K562 (cell line): ENCODE measurements around the gene IMMP2L. TPM values are rescaled to one million over a fixed set of nuclear protein-coding genes. Genes with fewer than 3 reads are reported as not detected.

Experiments
- MGA ChIP-seq: fragments of 450-650 bp; IDR thresholded peaks from 2 replicates; pipeline ENCODE4 v1.6.1; 2016; ENCODE audit warnings: mild to moderate bottlenecking, moderate library complexity
- PBX2 ChIP-seq, 2 experiments: IDR thresholded peaks in 1 of 2; conservative IDR thresholded peaks in 1 of 2; 2 replicates each; pipeline ENCODE4 v1.6.1; 2016; ENCODE audit warnings: low read depth in 2 of 2, mild to moderate bottlenecking in 1 of 2, missing compliant biosample characterization in 1 of 2, missing genetic modification characterization in 1 of 2, moderate library complexity in 1 of 2
- RBM17 ChIP-seq: fragments of 200-400 bp; formaldehyde crosslinking; IDR thresholded peaks from 2 replicates; pipeline ENCODE4 v1.6.1; 2017; ENCODE audit warnings: low read depth, mild to moderate bottlenecking, low read length, borderline replicate concordance
- TCF7 ChIP-seq: sonication (generic); IDR thresholded peaks from 2 replicates; pipeline ENCODE4 v1.6.1; 2016; ENCODE audit warnings: antibody characterized with exemption, borderline replicate concordance
- ZMIZ1 ChIP-seq, 2 experiments: fragments of 150-350 bp in 1 of 2; IDR thresholded peaks; 2 replicates each; pipeline ENCODE4 v1.6.1; 2012 to 2016; ENCODE audit warnings: low read depth in 2 of 2, low read length in 2 of 2, mild to moderate bottlenecking in 1 of 2, moderate library complexity in 1 of 2
- ZNF384 ChIP-seq: IDR thresholded peaks from 2 replicates; pipeline ENCODE4 v1.6.1; 2012; ENCODE audit warnings: low read depth, low read length, improper control_type of control experiment
- polyA plus RNA-seq, 8 experiments: library from polyadenylated mRNA; depleted of rRNA in 4 of 8; stranded (reverse) in 5 of 8; unstranded in 3 of 8; fragments of >200 nt; fragmentation: Nextera tagmentation in 2 of 8; fragmentation: Illumina TruSeq in 1 of 8; extraction: Ambion mirVana in 2 of 8; extraction: Trizol in 1 of 8; gene quantifications; 2 replicates each; pipeline versions ENCODE4 v1.2.1 to v1.2.3, GENCODE V29; 2011 to 2014; ENCODE audit warnings: inconsistent platforms in 1 of 8, missing spikeins in 1 of 8
- total RNA-seq, 7 experiments: library from RNA; depleted of rRNA in 6 of 7; stranded (reverse); fragments of >200 nt in 6 of 7; fragmentation: Illumina TruSeq in 2 of 7; extraction: Trizol in 2 of 7; gene quantifications; 2 replicates each; pipeline versions ENCODE4 v1.2.1 to v1.2.3, GENCODE V29; 2011 to 2021; ENCODE audit warnings: low replicate concordance in 1 of 7

Gene IMMP2L
- total and polyA plus RNA-seq, 9 of the 15 experiments (the other 6 are each of a cell fraction or from before 2014, with no cell fraction given) = 29.7 to 116 (median 53.0) TPM

- TF ChIP-seq MGA = no peak; the same call in 1 of the 2 replicates
- no peak for TF ChIP-seq PBX2 (CRISPR knock-in tag; IDR thresholded peaks at IDR 0.05; ENCODE audit: low read depth)
- TF ChIP-seq PBX2 (tag; conservative IDR thresholded peaks at IDR 0.05; ENCODE audit: low read depth) = peak; percentile 55; the same call in 1 of the 2 replicates
- TF ChIP-seq ZNF384 = peak; percentile 11; the same call in 1 of the 2 replicates
- no peak for TF ChIP-seq RBM17
- TF ChIP-seq TCF7 = no peak
- TF ChIP-seq ZMIZ1 (IDR thresholded peaks at IDR 0.05; ENCODE audit: low read depth in 2 of 2, low read length in 2 of 2) = peak in 1 of 2 experiments; percentile 95; a peak in 2 of 4 replicates
Measured at GRCh38 chr7:111438369-111439289, 123.7 kb downstream of the IMMP2L start (continued).
